ENCODE results near the gene MATN1.

MATN1 gene

GRCh38 chr1:30723331-30723755, at the start of gene MATN1:
TSS of gene MATN1 (minus strand) at chr1:30723585. CDS start at chr1:30723551, 34 bp downstream.
- TF ChIP-seq CTCF (IDR thresholded peaks at IDR 0.05), result no peak

- no peak for TF ChIP-seq CTCF (IDR thresholded peaks at IDR 0.05)
Observed at GRCh38 chr1:30771005-30771404, 47.6 kb upstream of the MATN1 start.

- TF ChIP-seq CTCF (IDR thresholded peaks at IDR 0.05), result no peak
Observed at GRCh38 chr1:30770150-30770549, 46.8 kb upstream of the MATN1 start.

- no peak for TF ChIP-seq CTCF (IDR thresholded peaks at IDR 0.05)
Observed at GRCh38 chr1:30768830-30769718, 45.7 kb upstream of the MATN1 start.

- no peak for TF ChIP-seq CTCF (IDR thresholded peaks at IDR 0.05)
Observed at GRCh38 chr1:30768159-30768829, 44.9 kb upstream of the MATN1 start.

- TF ChIP-seq CTCF (IDR thresholded peaks at IDR 0.05), result no peak
Observed at GRCh38 chr1:30765556-30766434, 42.4 kb upstream of the MATN1 start.

GRCh38 chr1:30764939-30765555, 41.7 kb upstream of the MATN1 start:
- TF ChIP-seq CTCF (IDR thresholded peaks at IDR 0.05), result no peak

All from LNCAP (cell line).